GM12892 (cell line): ENCODE data around the gene UBP1.
"Not testable (repeated sequence)": the region's sequence is repeated elsewhere in the genome, so short reads cannot be mapped to it uniquely, and the experiment has no call there.

Experiments
- POLR2A ChIP-seq: IDR thresholded peaks from 2 replicates; pipeline ENCODE4 v1.6.1; 2011; ENCODE audit warnings: low read depth, low read length, control low read depth
- TAF1 ChIP-seq: IDR thresholded peaks from 2 replicates; pipeline ENCODE4 v1.6.1; 2011; ENCODE audit warnings: low read depth, mild to moderate bottlenecking, control low read depth, low read length, borderline replicate concordance

DNA sequence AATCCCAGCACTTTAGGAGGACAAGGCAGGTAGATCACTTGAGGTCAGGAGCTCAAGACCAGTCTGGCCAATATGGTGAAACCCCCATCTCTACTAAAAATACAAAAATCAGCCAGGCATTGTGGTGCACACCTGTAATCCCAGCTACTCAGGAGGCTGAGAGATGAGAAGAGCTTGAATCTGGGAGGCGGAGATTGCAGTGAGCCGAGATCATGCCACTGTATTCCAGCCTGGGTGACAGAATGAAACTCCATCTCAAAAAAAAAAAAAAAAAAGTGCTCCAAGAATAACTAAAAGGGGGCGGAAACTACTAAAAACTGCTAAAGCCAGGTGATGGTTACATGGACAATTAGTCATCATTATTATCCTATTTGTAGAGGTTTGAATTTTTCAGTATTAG is 29.4 kb downstream of the UBP1 start:
- not testable (repeated sequence) for TF ChIP-seq POLR2A, TAF1
